Loucy (cell line): ENCODE data around the gene SLC25A12.

ENCODE experiments used
- H2AFZ ChIP-seq: fragments of 200-600 bp; sonication (generic); 2 replicates; pipeline ENCODE4 v1.6.0; 2016; ENCODE audit warnings: antibody characterized with exemption, mild to moderate bottlenecking, low read length, moderate library complexity
- H3F3A ChIP-seq: fragments of 200-600 bp; 2 replicates; pipeline ENCODE4 v1.6.0; 2016; ENCODE audit warnings: antibody characterized with exemption, low read depth, mild to moderate bottlenecking
- H3K27me3 ChIP-seq: fragments of 200-600 bp; sonication (generic); 2 replicates; pipeline ENCODE4 v1.6.1; 2014; ENCODE audit warnings: low read length, mild to moderate bottlenecking; ENCODE audit not compliant: insufficient read depth, poor library complexity, severe bottlenecking
- H3K36me3 ChIP-seq: fragments of 200-600 bp; sonication (generic); 2 replicates; pipeline ENCODE4 v1.6.1; 2016; ENCODE audit warnings: low read length; ENCODE audit not compliant: insufficient read depth
- H3K4me1 ChIP-seq: fragments of 200-600 bp; sonication (generic); 2 replicates; pipeline ENCODE4 v1.5.1; 2014; ENCODE audit warnings: low read length, mild to moderate bottlenecking; ENCODE audit not compliant: insufficient read depth, poor library complexity, severe bottlenecking
- H3K4me2 ChIP-seq: fragments of 200-600 bp; sonication (generic); 2 replicates; pipeline ENCODE4 v1.6.0; 2014; ENCODE audit warnings: antibody characterized with exemption, low read length, low read depth, mild to moderate bottlenecking; ENCODE audit not compliant: poor library complexity, severe bottlenecking
- H3K4me3 ChIP-seq: fragments of 200-600 bp; sonication (generic); 2 replicates; pipeline ENCODE4 v1.5.1; 2014; ENCODE audit warnings: low read length, mild to moderate bottlenecking, mixed read lengths; ENCODE audit not compliant: poor library complexity, severe bottlenecking
- H3K79me2 ChIP-seq: fragments of 200-600 bp; sonication (generic); 2 replicates; pipeline ENCODE4 v1.6.1; 2014; ENCODE audit warnings: low read length; ENCODE audit not compliant: insufficient read depth
- H3K9ac ChIP-seq: fragments of 200-600 bp; sonication (generic); 2 replicates; pipeline ENCODE4 v1.6.0; 2014; ENCODE audit warnings: mild to moderate bottlenecking, low read depth, low read length, moderate library complexity; ENCODE audit not compliant: poor library complexity, severe bottlenecking
- H3K9me2 ChIP-seq: fragments of 200-600 bp; sonication (generic); replicated peaks from 2 replicates; pipeline ENCODE4 v1.6.1; 2016; ENCODE audit warnings: low read depth, low read length, mixed read lengths
- H3K9me3 ChIP-seq: fragments of 200-600 bp; sonication (generic); 2 replicates; pipeline ENCODE4 v1.6.1; 2014; ENCODE audit warnings: mild to moderate bottlenecking, antibody characterized with exemption, low read length, low read depth; ENCODE audit not compliant: insufficient read depth
- H4K20me1 ChIP-seq: fragments of 200-600 bp; sonication (generic); 2 replicates; pipeline ENCODE4 v1.6.0; 2014; ENCODE audit warnings: antibody characterized with exemption, low read length, mild to moderate bottlenecking; ENCODE audit not compliant: insufficient read depth, poor library complexity, severe bottlenecking
- CTCF ChIP-seq: fragments of 200-600 bp; sonication (generic); conservative IDR thresholded peaks from 2 replicates; pipeline ENCODE4 v1.5.1; 2014; ENCODE audit warnings: mild to moderate bottlenecking, antibody characterized with exemption, low read length
- EZH2phosphoT487 ChIP-seq: fragments of 200-600 bp; IDR thresholded peaks from 2 replicates; pipeline ENCODE4 v1.6.1; 2018; ENCODE audit warnings: antibody characterized with exemption, mild to moderate bottlenecking, moderate library complexity, borderline replicate concordance

SLC25A12 gene

GRCh38 chr2:171895786-171896185 lies 1.7 kb upstream of the SLC25A12 start:
- TF ChIP-seq EZH2phosphoT487: no peak
- no peak for TF ChIP-seq CTCF
- H3K27me3 ChIP-seq: no peaks in the 10 kb centered on the region
- H3K9me3 ChIP-seq: no peaks in the 10 kb centered on the region
- no peaks in the 10 kb centered on the region for H3K9me2 ChIP-seq
- H3K36me3 ChIP-seq: no peaks in the 10 kb centered on the region
- no peak overlapping the region for H3K4me2 ChIP-seq
- H2AFZ ChIP-seq: no peak overlapping the region
- H3F3A ChIP-seq: no peaks in the 10 kb centered on the region
- H3K4me1 ChIP-seq: peaks cover 21% of the 10 kb centered on the region
- peaks cover 12% of the 10 kb centered on the region; the same call in 1 of the 2 replicates for H3K79me2 ChIP-seq
- H3K9ac ChIP-seq: no peak overlapping the region
- H3K4me3 ChIP-seq: no peak overlapping the region
- no peaks in the 10 kb centered on the region for H4K20me1 ChIP-seq

- Histone ChIP-seq H3K4me1 (peaks cover 28% of the 10 kb centered on the region), H4K20me1 (no peaks in the 10 kb centered on the region), H3K9ac (peak overlapping the region; percentile 80), H3K4me2 (peak overlapping the region; percentile 92), H3K9me2 (no peaks in the 10 kb centered on the region), H3K79me2 (peaks cover 18% of the 10 kb centered on the region; the same call in 1 of the 2 replicates), H2AFZ (peak overlapping the region; percentile 99), H3K4me3 (peak overlapping the region; percentile 96), H3K27me3 (no peaks in the 10 kb centered on the region), H3K36me3 (no peaks in the 10 kb centered on the region), H3F3A (no peaks in the 10 kb centered on the region), H3K9me3 (no peaks in the 10 kb centered on the region)
- TF ChIP-seq EZH2phosphoT487 (no peak), CTCF (no peak)
Observed at GRCh38 chr2:171894612-171894947, 536 bp upstream of the SLC25A12 start.

GRCh38 chr2:171893196-171893823 lies 734 bp downstream of the SLC25A12 start:
- peak overlapping the region; percentile 96 for H3K4me3 ChIP-seq
- no peaks in the 10 kb centered on the region for H3F3A ChIP-seq
- H3K4me1 ChIP-seq: peaks cover 31% of the 10 kb centered on the region
- peak overlapping the region; percentile 92 for H3K4me2 ChIP-seq
- TF ChIP-seq CTCF (no peak), EZH2phosphoT487 (no peak)
- H2AFZ ChIP-seq: peak overlapping the region; percentile 99
- no peaks in the 10 kb centered on the region for H3K9me2 ChIP-seq
- no peaks in the 10 kb centered on the region for H4K20me1 ChIP-seq
- H3K79me2 ChIP-seq: peaks cover 29% of the 10 kb centered on the region
- no peaks in the 10 kb centered on the region for H3K36me3 ChIP-seq
- peak overlapping the region; percentile 80 for H3K9ac ChIP-seq
- no peaks in the 10 kb centered on the region for H3K9me3 ChIP-seq
- H3K27me3 ChIP-seq: no peaks in the 10 kb centered on the region
